Measurements from ENCODE around the gene WNK4.
A peak's percentile ranks its signal among the peaks of the same experiment; 100 is the strongest.

WNK4 gene

GRCh38 chr17:42798011-42798382 lies 17.6 kb downstream of the WNK4 start:
- TF ChIP-seq TAF1 (IDR thresholded peaks at IDR 0.05; ENCODE audit: borderline replicate concordance, insufficient read depth, low read length) (no peak), SIN3A (IDR thresholded peaks at IDR 0.05; ENCODE audit: borderline replicate concordance, insufficient read depth, low read length) (no peak), FOXP2 (optimal IDR thresholded peaks at IDR 0.05; ENCODE audit: borderline replicate concordance, extremely low read depth, extremely low read length, insufficient read depth) (no peak)

GRCh38 chr17:42798383-42799380 lies 18.3 kb downstream of the WNK4 start, which contains the start of the genes CNTD1 and COA3:
Gene CNTD1 (plus strand): TSS chr17:42798861. CDS start chr17:42799068, 207 bp downstream.
Gene COA3 (minus strand): TSS chr17:42798704. CDS start chr17:42798681, 23 bp downstream.
- TF ChIP-seq FOXP2 (optimal IDR thresholded peaks at IDR 0.05; ENCODE audit: borderline replicate concordance, extremely low read depth, extremely low read length, insufficient read depth): no peak
- TF ChIP-seq SIN3A (IDR thresholded peaks at IDR 0.05; ENCODE audit: borderline replicate concordance, insufficient read depth, low read length): peak; percentile 64; the same call in 1 of the 2 replicates
- no peak for TF ChIP-seq REST (IDR thresholded peaks at IDR 0.05; ENCODE audit: insufficient read depth in 1 of 2, low read depth in 2 of 2, low read length in 2 of 2)
- TF ChIP-seq POLR2AphosphoS5 (IDR thresholded peaks at IDR 0.05; ENCODE audit: low read depth, low read length): peak; percentile 86
- 0 out of 2 replicates have a peak, but pooled peaks have one; percentile 50 for TF ChIP-seq TAF1 (IDR thresholded peaks at IDR 0.05; ENCODE audit: borderline replicate concordance, insufficient read depth, low read length)

GRCh38 chr17:42803074-42803883 lies 22.9 kb downstream of the WNK4 start:
- TF ChIP-seq FOXP2 (optimal IDR thresholded peaks at IDR 0.05; ENCODE audit: borderline replicate concordance, extremely low read depth, extremely low read length, insufficient read depth) (no peak), SIN3A (IDR thresholded peaks at IDR 0.05; ENCODE audit: borderline replicate concordance, insufficient read depth, low read length) (no peak), POLR2AphosphoS5 (IDR thresholded peaks at IDR 0.05; ENCODE audit: low read depth, low read length) (no peak), REST (IDR thresholded peaks at IDR 0.05; ENCODE audit: insufficient read depth in 1 of 2, low read depth in 2 of 2, low read length in 2 of 2) (no peak), TAF1 (IDR thresholded peaks at IDR 0.05; ENCODE audit: borderline replicate concordance, insufficient read depth, low read length) (no peak)

GRCh38 chr17:42804918-42805367 lies 24.5 kb downstream of the WNK4 start:
- no peak for TF ChIP-seq POLR2AphosphoS5 (IDR thresholded peaks at IDR 0.05; ENCODE audit: low read depth, low read length)
- no peak for TF ChIP-seq SIN3A (IDR thresholded peaks at IDR 0.05; ENCODE audit: borderline replicate concordance, insufficient read depth, low read length)
- TF ChIP-seq FOXP2 (optimal IDR thresholded peaks at IDR 0.05; ENCODE audit: borderline replicate concordance, extremely low read depth, extremely low read length, insufficient read depth): no peak
- TF ChIP-seq TAF1 (IDR thresholded peaks at IDR 0.05; ENCODE audit: borderline replicate concordance, insufficient read depth, low read length): no peak
- no peak for TF ChIP-seq REST (IDR thresholded peaks at IDR 0.05; ENCODE audit: insufficient read depth in 1 of 2, low read depth in 2 of 2, low read length in 2 of 2)

GRCh38 chr17:42806249-42806648 lies 25.8 kb downstream of the WNK4 start:
- TF ChIP-seq FOXP2 (optimal IDR thresholded peaks at IDR 0.05; ENCODE audit: borderline replicate concordance, extremely low read depth, extremely low read length, insufficient read depth) (no peak), POLR2AphosphoS5 (IDR thresholded peaks at IDR 0.05; ENCODE audit: low read depth, low read length) (no peak), TAF1 (IDR thresholded peaks at IDR 0.05; ENCODE audit: borderline replicate concordance, insufficient read depth, low read length) (no peak), REST (IDR thresholded peaks at IDR 0.05; ENCODE audit: insufficient read depth in 1 of 2, low read depth in 2 of 2, low read length in 2 of 2) (no peak), SIN3A (IDR thresholded peaks at IDR 0.05; ENCODE audit: borderline replicate concordance, insufficient read depth, low read length) (no peak)

All from PFSK-1 (cell line).